NCI-H2171 (cell line): ENCODE results near the gene RNF186.
"Not testable (repeated sequence)": the region's sequence is repeated elsewhere in the genome, so short reads cannot be mapped to it uniquely, and the experiment has no call there.

ENCODE experiments used
- DNase-seq: peaks from one replicate; lab custom pipeline; 2025; lab: John Stamatoyannopoulos, UW

The RNF186 gene

GRCh38 chr1:19793360-19794046 is 21.6 kb downstream of the RNF186 start:
- no peak for DNase-seq

DNA sequence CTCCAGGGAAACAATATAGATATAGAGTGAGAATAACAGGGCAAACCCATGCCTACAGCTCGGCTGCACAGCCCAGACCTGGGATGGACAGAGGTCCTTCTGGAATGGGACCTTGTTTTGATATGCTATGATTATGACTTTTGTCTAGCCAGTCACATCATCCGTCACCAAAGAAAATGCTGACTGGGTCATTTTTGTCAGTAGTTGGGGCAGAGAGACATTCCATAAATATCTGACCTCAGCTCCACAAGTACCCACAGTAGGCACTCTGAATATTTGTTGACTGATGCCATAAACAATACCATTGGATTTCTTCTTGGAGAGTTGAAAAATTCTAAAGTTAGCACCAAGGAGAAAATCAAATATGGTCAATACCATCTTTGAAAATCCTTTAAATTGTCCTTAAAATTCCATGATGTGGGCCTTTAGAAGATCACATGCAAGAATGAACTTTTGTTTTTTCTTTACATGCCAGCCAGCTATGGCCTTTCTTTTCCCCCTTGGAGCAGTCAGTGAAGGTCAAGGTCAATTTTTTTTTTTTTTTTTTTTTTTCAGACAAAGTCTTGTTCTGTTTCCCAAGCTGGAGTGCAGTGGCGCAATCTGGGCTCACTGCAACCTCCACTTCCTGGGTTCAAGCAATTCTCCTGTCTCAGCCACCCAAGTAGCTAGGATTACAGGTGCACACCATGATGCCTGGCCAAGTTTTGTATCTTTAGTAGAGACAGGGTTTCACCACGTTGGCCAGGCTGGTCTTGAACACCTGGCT is 22.7 kb downstream of the RNF186 start:
- DNase-seq = no peak

- not testable (repeated sequence) for DNase-seq
Observed at GRCh38 chr1:19790061-19790975, 24.8 kb downstream of the RNF186 start.

DNA sequence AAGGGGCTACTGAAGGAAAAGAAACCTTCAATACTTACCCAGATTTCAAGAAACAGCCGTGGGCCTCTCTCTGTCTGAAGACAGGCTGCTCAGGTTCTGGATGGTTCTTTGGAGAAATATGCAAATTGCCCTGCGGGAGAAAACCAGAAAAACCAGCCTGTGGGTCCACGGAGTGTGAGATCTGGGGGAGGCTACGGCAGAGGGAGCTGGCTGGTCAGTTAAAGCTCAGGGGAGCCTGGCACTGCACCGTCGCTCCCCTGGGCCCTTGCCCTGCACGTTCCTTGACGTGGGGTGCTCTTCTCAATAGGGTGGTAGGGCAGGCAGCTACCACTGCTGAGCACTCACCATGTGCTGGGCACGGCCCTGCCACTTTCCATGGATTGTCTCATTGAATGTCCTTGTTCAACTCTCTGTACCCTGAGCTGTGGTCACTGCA is 28.1 kb downstream of the RNF186 start:
- DNase-seq = no peak

GRCh38 chr1:19785660-19786059 is 29.4 kb downstream of the RNF186 start:
- DNase-seq = no peak

DNA sequence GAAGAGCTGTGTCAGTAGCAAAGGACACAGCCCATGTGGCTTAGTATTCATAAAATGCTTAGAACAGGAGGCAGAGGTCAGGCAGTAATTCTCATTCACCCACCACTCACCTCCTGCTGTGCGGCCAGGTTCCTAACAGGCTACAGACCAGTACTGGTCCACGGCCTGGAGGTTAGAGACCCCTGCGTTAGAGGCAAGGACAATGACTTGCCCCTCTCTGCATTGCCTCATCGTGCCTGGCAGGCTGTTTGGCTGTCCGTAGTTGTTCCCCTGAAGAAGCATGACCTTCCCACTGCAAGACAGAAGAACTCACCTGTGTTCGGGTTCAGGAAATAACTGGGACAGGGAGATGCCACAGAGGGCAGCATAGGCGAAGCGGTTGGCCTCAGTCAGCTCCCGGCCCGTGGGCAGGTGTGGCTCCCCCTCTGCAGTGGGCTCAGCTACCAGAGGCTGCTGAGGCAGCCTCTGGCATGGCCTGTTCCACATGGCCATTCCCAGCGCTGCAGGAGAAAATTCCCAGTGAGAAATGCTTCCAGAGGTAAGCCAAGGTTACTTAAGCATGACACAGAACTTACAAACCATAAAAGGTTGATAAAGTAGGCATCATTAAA is 34.7 kb downstream of the RNF186 start:
- no peak for DNase-seq

GRCh38 chr1:19776933-19777332 is 38.1 kb downstream of the RNF186 start:
- DNase-seq = no peak

DNA sequence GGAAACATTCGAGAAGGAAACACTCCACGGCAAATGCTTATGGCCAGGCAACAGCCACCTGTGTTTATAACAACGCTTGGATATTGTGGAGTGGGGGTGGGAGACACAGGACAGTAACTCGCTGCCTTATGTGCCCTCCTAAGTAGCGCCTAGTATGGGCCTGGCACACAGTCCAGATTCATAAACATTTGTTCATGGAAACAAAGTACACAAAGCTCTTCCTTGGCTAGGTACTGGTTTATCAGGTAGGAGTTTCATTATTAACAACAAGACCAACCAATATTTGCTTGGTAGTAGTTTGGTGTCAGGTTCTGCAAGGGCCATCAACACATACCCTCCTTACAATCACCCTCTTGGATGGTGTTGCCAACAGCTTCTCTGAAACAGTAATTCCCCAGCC is 38.8 kb downstream of the RNF186 start:
- DNase-seq = no peak

DNA sequence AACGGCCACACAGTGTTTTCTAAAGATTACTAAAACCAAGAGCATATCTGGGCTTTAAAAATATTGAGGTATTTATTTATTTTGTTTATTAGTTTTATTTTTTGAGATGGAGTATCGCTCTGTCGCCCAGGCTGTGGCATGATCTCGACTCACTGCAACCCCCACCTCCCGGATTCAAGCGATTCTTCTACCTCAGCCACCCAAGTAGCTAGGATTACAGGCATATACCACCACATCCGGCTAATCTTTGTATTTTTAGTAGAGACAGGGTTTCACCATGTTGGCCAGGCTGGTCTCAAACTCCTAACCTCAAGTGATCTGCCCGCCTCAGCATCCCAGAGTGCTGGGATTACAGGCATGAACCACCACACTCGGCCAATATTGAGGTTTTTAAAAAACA is 39.3 kb downstream of the RNF186 start:
- no peak for DNase-seq

DNA sequence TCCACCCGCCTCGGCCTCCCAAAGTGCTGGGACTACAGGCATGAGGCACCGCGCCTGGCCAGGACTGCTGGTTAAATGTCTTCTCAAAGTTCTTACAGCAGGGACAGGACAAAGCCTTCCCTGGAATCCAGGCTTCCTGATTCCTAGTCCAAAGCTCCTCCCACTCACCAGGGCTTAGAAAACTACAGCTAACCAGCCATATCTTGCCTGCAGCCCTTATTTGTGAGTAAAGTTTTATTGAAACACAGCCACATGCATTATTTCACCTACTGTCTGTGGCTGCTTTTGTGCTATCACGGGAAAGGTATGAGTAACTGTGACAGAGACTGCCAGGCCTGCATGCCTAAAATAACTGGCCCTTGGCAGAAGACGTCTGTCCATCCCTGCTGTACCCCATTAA is 39.8 kb downstream of the RNF186 start:
- DNase-seq = no peak

GRCh38 chr1:19774180-19774785 is 40.8 kb downstream of the RNF186 start:
- DNase-seq = no peak

- no peak for DNase-seq
Observed at GRCh38 chr1:19773485-19773884, 41.6 kb downstream of the RNF186 start.

- DNase-seq = peak; percentile 47
Observed at GRCh38 chr1:19772053-19772452, 43.0 kb downstream of the RNF186 start.

DNA sequence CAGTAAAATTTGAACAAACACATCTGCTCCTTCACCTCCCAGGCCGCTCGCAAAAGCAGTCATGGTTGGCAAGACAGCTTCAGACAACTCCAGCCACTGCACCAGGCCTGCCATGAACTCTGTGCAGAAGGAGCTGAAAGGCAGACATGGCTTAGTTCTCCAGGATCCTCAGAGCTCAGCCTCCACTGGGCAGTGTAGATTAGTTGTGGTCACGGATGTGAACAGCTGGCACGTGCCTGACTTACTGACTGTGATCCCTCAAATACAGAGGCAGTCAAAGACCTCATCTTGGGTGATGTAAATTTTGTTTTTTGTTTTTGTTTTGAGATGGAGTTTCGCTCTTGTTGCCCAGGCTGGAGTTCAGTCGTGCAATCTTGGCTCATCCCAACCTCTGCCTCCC is 43.7 kb downstream of the RNF186 start:
- no peak for DNase-seq

- no peak for DNase-seq
Observed at GRCh38 chr1:19770436-19771190, 44.5 kb downstream of the RNF186 start.

DNA sequence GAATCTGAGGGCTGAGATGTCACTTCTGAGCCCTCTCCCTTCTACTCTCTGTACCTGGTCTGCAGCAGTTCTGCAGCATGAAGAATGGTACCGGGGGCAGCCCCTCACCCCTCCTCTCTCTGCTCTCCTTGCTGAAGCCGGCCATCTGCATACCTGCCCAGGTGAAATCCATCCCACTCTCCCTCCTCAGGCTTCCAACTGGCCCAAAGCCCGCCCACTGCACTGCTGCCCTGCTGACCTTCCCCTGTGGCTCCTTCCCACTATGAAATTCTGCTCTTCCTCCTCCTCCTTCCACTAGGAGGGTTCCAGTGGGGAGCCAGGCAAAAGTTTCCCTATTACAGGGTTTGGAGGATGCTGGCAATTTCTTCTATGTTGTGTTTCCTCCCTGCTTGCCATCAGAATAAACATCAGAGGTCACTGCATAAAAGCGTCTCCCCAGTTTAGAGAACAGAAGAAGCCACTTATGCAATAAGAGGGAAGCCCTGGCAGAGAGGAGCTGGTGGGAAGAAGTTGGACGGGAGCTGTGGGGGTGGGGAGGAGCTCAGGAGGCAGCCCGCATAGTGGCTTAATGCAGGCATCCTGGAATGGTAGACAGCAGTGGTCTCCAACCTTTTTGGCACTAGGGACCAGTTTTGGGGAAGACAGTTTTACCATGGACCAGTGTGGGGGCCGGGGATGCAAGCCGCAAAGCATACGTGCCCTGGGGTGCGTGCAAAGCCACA is 45.7 kb downstream of the RNF186 start:
- no peak for DNase-seq

- DNase-seq = no peak
Observed at GRCh38 chr1:19768353-19769210, 46.5 kb downstream of the RNF186 start.

GRCh38 chr1:19765623-19766022 is 49.5 kb downstream of the RNF186 start:
- no peak for DNase-seq

DNA sequence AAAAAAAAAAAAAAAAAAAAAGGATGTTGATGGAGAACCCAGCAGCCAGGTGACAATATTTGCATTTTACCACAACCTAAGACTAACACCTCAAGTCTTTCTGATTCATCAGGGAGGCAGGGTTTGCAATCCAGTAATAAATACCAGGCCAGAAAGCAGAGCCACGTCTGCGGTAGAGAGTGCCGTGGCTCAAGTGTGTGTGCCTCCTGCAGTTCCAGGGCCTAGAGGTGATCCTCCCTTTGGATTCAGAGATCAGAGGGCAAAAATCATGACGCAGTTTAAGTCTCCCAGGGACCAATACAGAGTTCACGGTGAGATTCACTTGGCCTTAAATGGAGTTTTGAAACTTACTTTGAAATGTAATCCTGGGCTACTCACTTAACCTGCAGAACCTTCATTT is 50.2 kb downstream of the RNF186 start:
- DNase-seq = no peak
